Measurements from ENCODE around the gene LYRM4.

LYRM4 gene

GRCh38 chr6:5132731-5133130 is 128.0 kb downstream of the LYRM4 start:
- H3K9me2 ChIP-seq (ENCODE audit: low read depth, low read length), result no peaks in the 10 kb centered on the region
- no peak overlapping the region for H3K27ac ChIP-seq (ENCODE audit: low read depth, low read length, poor library complexity, severe bottlenecking)
- H3K27me3 ChIP-seq (ENCODE audit: insufficient read depth, low read length), result no peaks in the 10 kb centered on the region
- H3K9me3 ChIP-seq (ENCODE audit: low read length), result no peaks in the 10 kb centered on the region
- H4K20me1 ChIP-seq (ENCODE audit: insufficient read depth, low read length), result no peaks in the 10 kb centered on the region
- no peaks in the 10 kb centered on the region for H3K36me3 ChIP-seq (ENCODE audit: insufficient read depth, low read length)
- TF ChIP-seq CTCF (IDR thresholded peaks at IDR 0.05; ENCODE audit: low read length), result 0 out of 2 replicates have a peak, but pooled peaks have one; percentile 24
- TF ChIP-seq EZH2 (IDR thresholded peaks at IDR 0.05; ENCODE audit: borderline replicate concordance, low read length), result no peak
- no peak overlapping the region for H3K4me3 ChIP-seq (ENCODE audit: low read depth, low read length, poor library complexity, severe bottlenecking)
- H3K79me2 ChIP-seq (ENCODE audit: insufficient read depth, low read length), result no peaks in the 10 kb centered on the region
- H3K4me2 ChIP-seq (ENCODE audit: low read length), result no peak overlapping the region
- H2AFZ ChIP-seq (ENCODE audit: low read length), result no peak overlapping the region
- no peak overlapping the region for H3K9ac ChIP-seq (ENCODE audit: low read length)
- H3F3A ChIP-seq (ENCODE audit: insufficient read depth, low read length), result no peaks in the 10 kb centered on the region
- peaks cover 13% of the 10 kb centered on the region for H3K4me1 ChIP-seq (ENCODE audit: insufficient read depth, low read length, severe bottlenecking)

- H2AFZ ChIP-seq (ENCODE audit: low read length), result no peak overlapping the region
- no peaks in the 10 kb centered on the region for H4K20me1 ChIP-seq (ENCODE audit: insufficient read depth, low read length)
- H3K9ac ChIP-seq (ENCODE audit: low read length), result no peak overlapping the region
- H3K4me3 ChIP-seq (ENCODE audit: low read depth, low read length, poor library complexity, severe bottlenecking), result no peak overlapping the region
- H3K4me1 ChIP-seq (ENCODE audit: insufficient read depth, low read length, severe bottlenecking), result peaks cover 8% of the 10 kb centered on the region
- no peak overlapping the region for H3K4me2 ChIP-seq (ENCODE audit: low read length)
- H3K27ac ChIP-seq (ENCODE audit: low read depth, low read length, poor library complexity, severe bottlenecking), result no peak overlapping the region
- no peaks in the 10 kb centered on the region for H3K36me3 ChIP-seq (ENCODE audit: insufficient read depth, low read length)
- H3F3A ChIP-seq (ENCODE audit: insufficient read depth, low read length), result no peaks in the 10 kb centered on the region
- H3K9me3 ChIP-seq (ENCODE audit: low read length), result no peaks in the 10 kb centered on the region
- H3K9me2 ChIP-seq (ENCODE audit: low read depth, low read length), result no peaks in the 10 kb centered on the region
- TF ChIP-seq EZH2 (IDR thresholded peaks at IDR 0.05; ENCODE audit: borderline replicate concordance, low read length), result no peak
- no peak for TF ChIP-seq CTCF (IDR thresholded peaks at IDR 0.05; ENCODE audit: low read length)
- H3K79me2 ChIP-seq (ENCODE audit: insufficient read depth, low read length), result no peaks in the 10 kb centered on the region
- no peaks in the 10 kb centered on the region for H3K27me3 ChIP-seq (ENCODE audit: insufficient read depth, low read length)
Observed at GRCh38 chr6:5130135-5130866, 130.4 kb downstream of the LYRM4 start.

- H3K27ac ChIP-seq (ENCODE audit: low read depth, low read length, poor library complexity, severe bottlenecking), result no peak overlapping the region
Observed at GRCh38 chr6:5128351-5128750, 132.4 kb downstream of the LYRM4 start.

More at GRCh38 chr6:5128351-5128750, 132.4 kb downstream of the LYRM4 start:
- no peaks in the 10 kb centered on the region for H3K79me2 ChIP-seq (ENCODE audit: insufficient read depth, low read length)
- no peaks in the 10 kb centered on the region for H3K36me3 ChIP-seq (ENCODE audit: insufficient read depth, low read length)
- no peaks in the 10 kb centered on the region for H3F3A ChIP-seq (ENCODE audit: insufficient read depth, low read length)
- no peaks in the 10 kb centered on the region for H3K9me2 ChIP-seq (ENCODE audit: low read depth, low read length)
- no peak overlapping the region for H2AFZ ChIP-seq (ENCODE audit: low read length)
- TF ChIP-seq EZH2 (IDR thresholded peaks at IDR 0.05; ENCODE audit: borderline replicate concordance, low read length), result no peak
- TF ChIP-seq CTCF (IDR thresholded peaks at IDR 0.05; ENCODE audit: low read length), result no peak
- peaks cover 8% of the 10 kb centered on the region for H3K4me1 ChIP-seq (ENCODE audit: insufficient read depth, low read length, severe bottlenecking)
- no peaks in the 10 kb centered on the region for H4K20me1 ChIP-seq (ENCODE audit: insufficient read depth, low read length)
- no peaks in the 10 kb centered on the region for H3K27me3 ChIP-seq (ENCODE audit: insufficient read depth, low read length)
- H3K4me3 ChIP-seq (ENCODE audit: low read depth, low read length, poor library complexity, severe bottlenecking), result no peak overlapping the region
- no peak overlapping the region for H3K4me2 ChIP-seq (ENCODE audit: low read length)
- H3K9ac ChIP-seq (ENCODE audit: low read length), result no peak overlapping the region
- H3K9me3 ChIP-seq (ENCODE audit: low read length), result no peaks in the 10 kb centered on the region

All from OCI-LY1 (cell line).